MM.1S (cell line): ENCODE data around the gene SF3B4.

Experiments used
- DNase-seq: peaks from one replicate; pipeline ENCODE4 v3.0.0-alpha.2; 2015
- H2AFZ ChIP-seq: fragments of 300-600 bp; sonication (generic); 2 replicates; pipeline ENCODE4 v1.6.0; 2016; ENCODE audit warnings: antibody characterized with exemption, low read length
- H3F3A ChIP-seq: fragments of 300-600 bp; sonication (generic); 2 replicates; pipeline ENCODE4 v1.6.1; 2016; ENCODE audit warnings: mild to moderate bottlenecking, antibody characterized with exemption, low read length, moderate library complexity, mixed read lengths; ENCODE audit not compliant: insufficient read depth
- H3K27ac ChIP-seq: fragments of 300-600 bp; sonication (generic); 2 replicates; pipeline ENCODE4 v1.5.1; 2016; ENCODE audit warnings: mild to moderate bottlenecking, low read length
- H3K27me3 ChIP-seq: fragments of 300-600 bp; sonication (generic); replicated peaks from 2 replicates; pipeline ENCODE4 v1.6.0; 2016; ENCODE audit warnings: low read length; ENCODE audit not compliant: insufficient read depth
- H3K36me3 ChIP-seq: fragments of 300-600 bp; sonication (generic); replicated peaks from 2 replicates; pipeline ENCODE4 v1.6.1; 2016; ENCODE audit warnings: mild to moderate bottlenecking, low read length, mixed read lengths; ENCODE audit not compliant: insufficient read depth
- H3K4me1 ChIP-seq: fragments of 300-600 bp; sonication (generic); 2 replicates; pipeline ENCODE4 v1.6.1; 2016; ENCODE audit warnings: low read length, mixed read lengths
- H3K4me2 ChIP-seq: fragments of 300-600 bp; sonication (generic); 2 replicates; pipeline ENCODE4 v1.6.0; 2016; ENCODE audit warnings: low read depth, low read length
- H3K4me3 ChIP-seq: fragments of 300-600 bp; sonication (generic); 2 replicates; pipeline ENCODE4 v1.5.1; 2016; ENCODE audit warnings: low read length, mixed read lengths
- H3K79me2 ChIP-seq: fragments of 300-600 bp; sonication (generic); 2 replicates; pipeline ENCODE4 v1.6.1; 2016; ENCODE audit warnings: mixed run types, low read length, mixed read lengths
- H3K9ac ChIP-seq: fragments of 300-600 bp; sonication (generic); 2 replicates; pipeline ENCODE4 v1.6.1; 2016; ENCODE audit warnings: low read length, mixed read lengths
- H3K9me2 ChIP-seq: fragments of 300-600 bp; sonication (generic); replicated peaks from 2 replicates; pipeline ENCODE4 v1.6.1; 2016; ENCODE audit warnings: mild to moderate bottlenecking, low read length, mixed read lengths; ENCODE audit not compliant: insufficient read depth
- H3K9me3 ChIP-seq: fragments of 300-600 bp; sonication (generic); replicated peaks from 2 replicates; pipeline ENCODE4 v1.6.1; 2016; ENCODE audit warnings: mild to moderate bottlenecking, low read length, mixed read lengths; ENCODE audit not compliant: insufficient read depth
- H4K20me1 ChIP-seq: fragments of 300-600 bp; sonication (generic); 2 replicates; pipeline ENCODE4 v1.6.1; 2016; ENCODE audit warnings: mild to moderate bottlenecking, low read length, moderate library complexity, mixed read lengths; ENCODE audit not compliant: insufficient read depth
- EZH2 ChIP-seq: fragments of 300-600 bp; sonication (generic); optimal IDR thresholded peaks from 2 replicates; pipeline ENCODE3; 2017; ENCODE audit warnings: low read depth, mild to moderate bottlenecking, antibody characterized with exemption, low read length, mixed read lengths
- EZH2phosphoT487 ChIP-seq: fragments of 300-600 bp; sonication (generic); IDR thresholded peaks from 2 replicates; pipeline ENCODE4 v1.6.1; 2018; ENCODE audit warnings: antibody characterized with exemption, low read length
- TF ChIP-seq, protein P1 (sequence below): fragments of 300-600 bp; sonication (generic); IDR thresholded peaks from 2 replicates; pipeline ENCODE4 v1.5.1; 2016; ENCODE audit warnings: antibody characterized with exemption, low read length, mixed read lengths

The SF3B4 gene

GRCh38 chr1:149967646-149968045 lies 40.0 kb upstream of the SF3B4 start:
- H3K36me3 ChIP-seq: no peaks in the 10 kb centered on the region
- no peaks in the 10 kb centered on the region for H3K27me3 ChIP-seq
- no peak overlapping the region for H3K4me2 ChIP-seq
- DNase-seq: no peak
- H3K4me1 ChIP-seq: peaks cover 2% of the 10 kb centered on the region; the same call in 1 of the 2 replicates
- no peak overlapping the region for H2AFZ ChIP-seq
- no peak overlapping the region for H3K27ac ChIP-seq
- no peak overlapping the region for H3K9ac ChIP-seq
- no peaks in the 10 kb centered on the region for H3K9me3 ChIP-seq
- peaks cover 3% of the 10 kb centered on the region; the same call in 1 of the 2 replicates for H3F3A ChIP-seq
- no peaks in the 10 kb centered on the region for H3K79me2 ChIP-seq
- TF ChIP-seq EZH2phosphoT487: no peak
- TF ChIP-seq, protein P1, sequence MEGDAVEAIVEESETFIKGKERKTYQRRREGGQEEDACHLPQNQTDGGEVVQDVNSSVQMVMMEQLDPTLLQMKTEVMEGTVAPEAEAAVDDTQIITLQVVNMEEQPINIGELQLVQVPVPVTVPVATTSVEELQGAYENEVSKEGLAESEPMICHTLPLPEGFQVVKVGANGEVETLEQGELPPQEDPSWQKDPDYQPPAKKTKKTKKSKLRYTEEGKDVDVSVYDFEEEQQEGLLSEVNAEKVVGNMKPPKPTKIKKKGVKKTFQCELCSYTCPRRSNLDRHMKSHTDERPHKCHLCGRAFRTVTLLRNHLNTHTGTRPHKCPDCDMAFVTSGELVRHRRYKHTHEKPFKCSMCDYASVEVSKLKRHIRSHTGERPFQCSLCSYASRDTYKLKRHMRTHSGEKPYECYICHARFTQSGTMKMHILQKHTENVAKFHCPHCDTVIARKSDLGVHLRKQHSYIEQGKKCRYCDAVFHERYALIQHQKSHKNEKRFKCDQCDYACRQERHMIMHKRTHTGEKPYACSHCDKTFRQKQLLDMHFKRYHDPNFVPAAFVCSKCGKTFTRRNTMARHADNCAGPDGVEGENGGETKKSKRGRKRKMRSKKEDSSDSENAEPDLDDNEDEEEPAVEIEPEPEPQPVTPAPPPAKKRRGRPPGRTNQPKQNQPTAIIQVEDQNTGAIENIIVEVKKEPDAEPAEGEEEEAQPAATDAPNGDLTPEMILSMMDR: no peak
- TF ChIP-seq EZH2: no peak
- no peaks in the 10 kb centered on the region for H4K20me1 ChIP-seq
- H3K4me3 ChIP-seq: no peak overlapping the region
- no peaks in the 10 kb centered on the region for H3K9me2 ChIP-seq

DNA sequence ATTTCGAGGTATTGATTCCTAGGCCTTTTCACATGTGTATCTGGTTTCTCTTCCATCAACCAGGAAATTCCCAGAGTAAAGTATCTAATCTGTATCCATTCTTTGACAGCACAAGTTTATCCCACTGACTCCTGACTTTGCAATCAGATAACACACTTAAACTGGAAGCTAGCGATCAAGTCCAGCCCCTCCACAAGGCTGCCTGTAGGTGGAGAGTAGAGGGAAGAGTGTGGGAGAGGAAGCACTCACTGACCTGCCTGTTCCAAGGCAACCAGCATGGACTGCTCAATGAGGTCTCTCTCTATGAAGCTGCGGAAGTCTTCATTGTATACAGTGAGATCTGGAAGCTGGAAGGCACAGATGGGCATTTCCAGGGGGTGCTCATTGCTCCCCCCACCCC lies 39.4 kb upstream of the SF3B4 start:
- Histone ChIP-seq H3K9me2 (no peaks in the 10 kb centered on the region), H3K9ac (no peak overlapping the region), H3K9me3 (no peaks in the 10 kb centered on the region), H3K4me1 (peaks cover 8% of the 10 kb centered on the region; the same call in 1 of the 2 replicates), H3K27ac (no peak overlapping the region), H3K27me3 (no peaks in the 10 kb centered on the region), H3F3A (peaks cover 8% of the 10 kb centered on the region; the same call in 1 of the 2 replicates), H3K4me2 (no peak overlapping the region), H2AFZ (no peak overlapping the region), H4K20me1 (no peaks in the 10 kb centered on the region), H3K79me2 (no peaks in the 10 kb centered on the region), H3K36me3 (no peaks in the 10 kb centered on the region), H3K4me3 (no peak overlapping the region)
- no peak for TF ChIP-seq EZH2phosphoT487
- TF ChIP-seq, protein P1: no peak
- no peak for TF ChIP-seq EZH2
- DNase-seq: no peak

- TF ChIP-seq, protein P1: no peak
- no peak for TF ChIP-seq EZH2
- no peak for TF ChIP-seq EZH2phosphoT487
- DNase-seq: no peak
- Histone ChIP-seq H3K9ac (no peak overlapping the region), H3K4me1 (peaks cover 8% of the 10 kb centered on the region; the same call in 1 of the 2 replicates), H2AFZ (no peak overlapping the region), H3F3A (peaks cover 8% of the 10 kb centered on the region; the same call in 1 of the 2 replicates), H3K9me2 (no peaks in the 10 kb centered on the region), H3K27me3 (no peaks in the 10 kb centered on the region), H3K4me3 (no peak overlapping the region), H3K36me3 (no peaks in the 10 kb centered on the region), H3K27ac (no peak overlapping the region), H4K20me1 (no peaks in the 10 kb centered on the region), H3K4me2 (no peak overlapping the region), H3K9me3 (no peaks in the 10 kb centered on the region), H3K79me2 (no peaks in the 10 kb centered on the region)
Measured at GRCh38 chr1:149966405-149966804, 38.8 kb upstream of the SF3B4 start.
